HL-60/S4 (cell line): ENCODE measurements around the gene SNRPE.
"Not testable (repeated sequence)": the region's sequence is repeated elsewhere in the genome, so short reads cannot be mapped to it uniquely, and the experiment has no call there.

Experiments
- in situ Hi-C: fragments of 300-500 bp; cut with MboI; formaldehyde crosslinking; loops from 2 replicates; pipeline ENCODE4 v1.14.3; 2022; ENCODE audit warnings: low sequenced_read_pairs

Gene SNRPE

DNA sequence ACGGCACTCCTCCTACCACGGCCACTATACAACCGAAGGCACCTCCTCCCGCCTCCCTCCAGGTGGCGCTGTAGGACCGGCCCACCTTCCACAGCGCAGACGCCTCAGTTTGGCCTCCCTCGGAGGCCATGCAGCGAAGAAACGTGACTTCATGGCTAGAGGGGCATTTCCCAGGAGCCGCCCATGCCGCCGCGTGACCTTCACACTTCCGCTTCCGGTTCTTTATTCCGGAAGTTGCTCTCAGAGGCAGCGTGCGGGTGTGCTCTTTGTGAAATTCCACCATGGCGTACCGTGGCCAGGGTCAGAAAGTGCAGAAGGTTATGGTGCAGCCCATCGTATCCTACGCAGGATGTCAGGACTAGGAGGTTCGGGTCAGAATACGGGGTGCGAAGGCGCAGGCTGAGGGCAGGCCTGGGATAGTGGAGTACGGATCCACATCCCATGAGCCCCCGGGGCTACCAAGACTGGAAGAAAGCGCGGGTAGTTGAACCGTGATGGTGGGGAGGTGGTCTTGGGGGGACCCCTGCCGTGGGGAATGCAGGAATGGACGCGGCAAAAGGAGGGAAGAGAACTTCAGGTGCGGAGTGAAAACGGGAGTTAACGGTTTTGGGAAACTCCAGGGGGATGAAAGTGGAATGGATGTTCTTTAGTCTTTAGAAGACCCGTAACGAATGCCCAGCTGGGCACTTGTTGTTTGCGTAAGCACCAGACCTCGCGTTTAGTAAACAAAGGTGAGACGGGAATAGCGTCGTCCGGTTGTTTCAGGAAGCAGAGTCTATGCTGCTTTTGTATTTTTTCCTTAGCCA lies at the start of gene SNRPE:
TSS of gene SNRPE (plus strand) at position 221 of the 806 bp plus-strand sequence. CDS start at position 282, 61 bp downstream.
- in situ Hi-C loops = no loop called here

- in situ Hi-C loops = no loop called here
Measured at GRCh38 chr1:203813581-203814341, 47.6 kb upstream of the SNRPE start.

DNA sequence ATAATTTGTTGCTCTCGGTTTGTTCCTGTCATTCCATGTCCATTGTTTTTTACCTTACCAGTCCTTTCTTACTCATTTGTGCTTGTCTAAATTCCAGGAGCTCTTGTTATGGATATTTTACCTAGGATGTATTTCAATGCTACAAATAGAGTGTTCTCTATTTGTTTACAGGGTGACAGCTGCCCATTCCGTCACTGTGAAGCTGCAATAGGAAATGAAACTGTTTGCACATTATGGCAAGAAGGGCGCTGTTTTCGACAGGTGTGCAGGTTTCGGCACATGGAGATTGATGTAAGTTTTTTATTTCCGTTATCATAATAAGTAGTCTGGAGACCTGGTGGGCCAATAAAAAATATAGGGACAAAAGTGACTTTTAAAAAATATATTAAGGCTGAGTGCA lies 43.0 kb upstream of the SNRPE start:
- in situ Hi-C loops = no loop called here

DNA sequence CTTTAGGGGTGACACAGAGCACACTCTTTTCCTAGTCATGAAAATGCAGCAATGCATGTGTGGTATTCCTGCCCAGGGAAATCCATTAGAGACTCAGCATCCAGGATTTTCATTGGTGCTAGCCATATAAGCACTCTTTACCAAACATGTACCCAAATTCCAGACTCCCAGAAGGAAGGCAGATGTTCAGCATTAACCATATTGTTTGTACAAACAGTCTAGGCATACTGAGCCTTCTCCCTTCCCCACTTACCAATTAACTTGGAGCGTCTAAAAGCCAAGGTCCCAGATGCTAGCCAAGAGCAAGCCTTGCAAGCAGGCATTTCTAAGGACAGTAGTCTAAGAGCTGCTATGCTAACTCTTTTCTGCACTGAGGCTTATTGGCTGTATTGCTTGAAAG lies 38.1 kb upstream of the SNRPE start:
- in situ Hi-C loops = no loop called here

DNA sequence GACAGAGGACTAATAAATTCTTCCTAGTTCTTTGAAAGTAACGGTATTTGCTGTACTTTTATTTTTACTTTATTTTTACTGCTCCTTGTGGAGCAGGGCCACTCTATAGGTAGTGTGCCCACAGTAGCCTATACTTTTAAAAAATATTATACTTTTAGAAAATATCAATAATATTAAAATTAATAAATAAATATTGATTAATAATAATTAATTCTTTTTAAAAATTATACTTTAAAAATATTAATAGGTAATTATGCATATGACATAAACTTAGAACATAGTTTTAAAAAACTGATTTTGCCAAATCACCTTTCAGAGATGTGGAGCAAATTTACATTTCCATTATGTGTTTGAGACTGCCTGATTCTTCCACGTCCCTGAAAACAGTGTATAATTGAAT lies 35.2 kb upstream of the SNRPE start:
- in situ Hi-C loops = no loop called here

- in situ Hi-C loops = no loop called here
Measured at GRCh38 chr1:203828002-203828401, 33.4 kb upstream of the SNRPE start.

DNA sequence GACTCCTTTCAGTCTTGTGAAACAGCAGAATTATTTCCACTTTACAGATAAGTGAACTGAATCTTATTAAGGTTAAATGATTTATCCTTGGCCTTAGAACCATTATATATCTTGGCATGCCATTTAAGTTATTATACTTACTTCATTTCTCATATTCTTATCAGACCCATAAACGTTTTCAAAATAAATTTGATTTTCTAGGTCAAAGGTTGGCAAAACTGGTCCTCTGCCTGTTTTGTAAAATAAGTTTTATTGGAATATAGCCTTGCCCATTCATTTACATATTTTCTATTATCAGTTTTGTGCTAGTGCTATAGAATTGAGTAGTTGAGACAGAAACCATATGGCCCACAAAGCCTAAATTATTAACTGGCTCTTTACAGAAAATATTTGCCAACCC lies 32.9 kb upstream of the SNRPE start:
- in situ Hi-C loops = no loop called here

DNA sequence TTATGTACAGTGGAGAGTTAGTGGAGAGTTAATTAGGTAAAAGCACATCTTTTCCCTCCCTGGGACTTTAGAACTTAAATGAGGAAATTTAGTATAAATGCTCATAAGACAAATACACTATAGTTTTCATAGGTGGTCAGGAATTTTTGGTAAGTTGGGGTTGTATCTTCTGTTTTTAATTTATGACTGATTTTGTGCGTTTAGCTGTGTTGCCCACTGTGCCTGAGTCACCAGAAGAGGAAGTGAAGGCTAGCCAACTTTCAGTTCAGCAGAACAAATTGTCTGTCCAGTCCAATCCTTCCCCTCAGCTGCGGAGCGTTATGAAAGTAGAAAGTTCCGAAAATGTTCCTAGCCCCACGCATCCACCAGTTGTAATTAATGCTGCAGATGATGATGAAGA lies 32.2 kb upstream of the SNRPE start:
- in situ Hi-C loops = not testable (repeated sequence)

- in situ Hi-C loops = no loop called here
Measured at GRCh38 chr1:203835476-203835875, 25.9 kb upstream of the SNRPE start.

- in situ Hi-C loops = no loop called here
Measured at GRCh38 chr1:203839081-203839480, 22.3 kb upstream of the SNRPE start.

DNA sequence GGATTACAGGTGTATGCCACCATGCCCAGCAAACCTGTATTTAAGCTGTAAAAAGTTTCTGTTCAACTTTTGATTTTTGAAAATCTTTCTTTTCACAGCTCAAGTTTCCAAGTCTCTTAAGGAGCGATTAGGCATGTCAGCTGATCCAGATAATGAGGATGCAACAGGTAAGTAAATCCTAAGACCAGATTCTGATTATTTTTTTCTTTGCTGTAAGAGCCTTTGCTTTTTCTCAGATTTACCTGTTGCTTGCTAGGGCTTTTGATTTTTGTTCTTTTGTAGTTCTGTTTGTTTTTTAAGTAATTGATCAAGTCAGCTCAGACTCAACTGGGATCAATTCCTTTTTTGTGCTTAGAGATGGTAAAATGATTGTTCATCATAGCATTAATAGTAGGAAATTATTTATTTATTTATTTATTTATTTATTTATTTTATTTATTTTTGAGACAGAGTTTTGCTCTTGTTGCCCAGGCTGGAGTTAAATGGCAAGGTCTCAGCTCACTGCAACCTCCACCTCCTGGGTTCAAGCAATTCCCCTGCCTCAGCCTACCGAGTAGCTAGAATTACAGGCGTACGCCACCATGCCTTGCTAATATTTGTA lies 21.1 kb upstream of the SNRPE start:
- in situ Hi-C loops = no loop called here

- in situ Hi-C loops = no loop called here
Measured at GRCh38 chr1:203842559-203842876, 18.9 kb upstream of the SNRPE start.

- in situ Hi-C loops = no loop called here
Measured at GRCh38 chr1:203843435-203843834, 18.0 kb upstream of the SNRPE start.

- in situ Hi-C loops = not testable (repeated sequence)
Measured at GRCh38 chr1:203853112-203853511, 8.3 kb upstream of the SNRPE start.

DNA sequence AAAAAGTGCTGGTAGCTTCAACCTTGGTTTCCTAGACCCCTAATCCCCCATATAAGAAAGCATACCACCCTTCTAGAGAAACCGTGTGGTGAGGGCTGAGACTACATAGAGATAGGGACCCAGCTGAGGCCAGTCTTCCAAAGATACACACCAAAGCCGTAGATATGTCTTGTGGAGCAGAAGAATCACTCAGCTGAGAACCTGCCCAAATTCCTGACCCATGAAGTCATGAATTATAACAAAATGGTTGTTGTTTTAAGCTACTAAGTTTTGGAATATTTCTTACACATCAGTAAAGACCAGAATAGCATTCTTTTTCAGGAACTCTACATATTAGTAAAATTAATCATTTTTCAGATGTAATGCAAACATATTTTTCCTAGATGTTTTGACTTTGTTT lies 3.3 kb upstream of the SNRPE start:
- in situ Hi-C loops = no loop called here

DNA sequence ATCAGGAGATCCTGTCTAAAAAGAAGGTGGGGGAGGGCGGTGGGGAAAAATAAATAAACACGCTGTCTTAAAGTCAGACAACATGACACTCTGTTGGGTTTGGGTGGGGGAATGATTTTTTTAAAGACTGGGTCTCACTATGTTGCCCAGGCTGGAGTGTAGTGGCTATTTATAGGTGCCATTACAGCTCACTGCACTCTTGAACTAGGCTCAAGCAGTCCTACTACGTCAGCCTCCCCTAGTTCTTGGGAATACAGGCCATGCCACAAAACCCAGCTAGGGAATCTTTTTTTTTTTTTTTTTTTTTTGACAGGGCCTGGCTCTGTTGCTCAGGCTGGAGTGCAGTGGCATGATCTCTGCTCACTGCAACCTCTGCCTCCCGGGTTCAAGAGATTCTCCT lies 2.4 kb upstream of the SNRPE start:
- in situ Hi-C loops = no loop called here

DNA sequence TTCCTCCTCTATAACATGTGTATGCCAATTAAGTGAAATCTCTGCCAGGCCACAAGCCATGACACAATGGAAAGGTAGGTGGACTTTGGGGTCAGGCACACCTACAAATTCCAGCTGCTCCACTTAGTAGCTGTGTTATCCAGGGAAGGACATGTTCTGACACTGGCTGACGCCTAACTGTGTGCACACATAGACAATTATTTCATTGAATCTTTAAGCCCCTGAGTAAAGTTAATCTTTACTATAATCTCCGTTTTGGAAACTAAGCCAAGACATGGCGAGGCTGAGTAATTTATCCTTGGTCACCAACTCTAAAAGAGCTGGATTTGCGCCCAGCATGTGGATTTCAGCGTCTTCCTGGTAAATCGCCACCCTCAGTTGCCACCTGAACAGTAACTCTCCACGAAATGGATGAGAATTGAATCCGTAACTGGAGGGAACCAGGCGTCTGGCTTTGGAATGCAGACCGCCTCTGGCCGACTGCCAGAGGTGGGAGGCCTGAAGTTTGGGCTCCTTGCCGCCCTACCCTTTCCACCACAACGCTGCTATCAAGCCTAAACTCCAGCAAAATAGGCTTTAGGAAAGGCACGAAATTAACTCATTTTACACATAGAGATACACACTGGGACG lies 888 bp upstream of the SNRPE start:
- in situ Hi-C loops = no loop called here

DNA sequence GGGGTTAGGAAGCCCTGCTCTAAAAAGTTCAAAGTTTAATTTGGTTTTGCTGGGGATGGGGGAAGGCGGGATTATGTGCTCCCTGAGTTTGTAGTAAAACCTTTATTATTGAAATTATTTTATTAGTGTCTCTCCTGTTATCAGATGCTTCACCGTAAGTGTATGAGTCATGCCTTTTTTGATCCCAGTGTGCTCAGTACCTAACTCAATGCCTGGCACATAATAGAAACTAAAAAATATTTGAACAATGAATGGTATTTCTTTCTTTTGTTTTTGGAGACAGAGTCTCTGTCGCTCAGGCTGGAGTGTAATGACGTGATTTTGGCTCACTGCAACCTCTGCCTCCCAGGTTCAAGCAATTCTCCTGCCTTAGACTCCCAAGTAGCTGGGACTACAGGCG lies 6.4 kb downstream of the SNRPE start:
- in situ Hi-C loops = no loop called here

DNA sequence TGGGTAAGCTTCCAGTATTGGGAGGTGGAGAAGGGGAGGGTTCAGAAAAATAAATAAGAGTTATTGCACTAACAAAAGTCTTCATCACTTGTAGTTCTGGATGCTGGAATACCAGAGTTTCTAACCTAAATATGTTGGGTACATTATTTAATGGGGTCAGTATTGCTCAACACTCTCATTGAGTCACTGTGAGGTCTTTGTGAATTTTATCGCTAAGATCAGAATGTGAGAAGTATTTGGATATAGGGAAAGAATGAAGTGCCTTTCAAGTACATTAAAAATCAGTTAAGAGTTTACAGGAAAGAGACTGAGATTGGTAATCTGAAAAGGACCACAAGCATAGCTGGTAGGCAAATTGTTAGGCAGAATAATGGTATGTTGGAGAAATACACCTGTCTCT lies 8.8 kb downstream of the SNRPE start:
- in situ Hi-C loops = loop anchor here (5.0 kb wide), 1 partner anchor 257 kb away; no protein-coding TSS in a partner anchor

DNA sequence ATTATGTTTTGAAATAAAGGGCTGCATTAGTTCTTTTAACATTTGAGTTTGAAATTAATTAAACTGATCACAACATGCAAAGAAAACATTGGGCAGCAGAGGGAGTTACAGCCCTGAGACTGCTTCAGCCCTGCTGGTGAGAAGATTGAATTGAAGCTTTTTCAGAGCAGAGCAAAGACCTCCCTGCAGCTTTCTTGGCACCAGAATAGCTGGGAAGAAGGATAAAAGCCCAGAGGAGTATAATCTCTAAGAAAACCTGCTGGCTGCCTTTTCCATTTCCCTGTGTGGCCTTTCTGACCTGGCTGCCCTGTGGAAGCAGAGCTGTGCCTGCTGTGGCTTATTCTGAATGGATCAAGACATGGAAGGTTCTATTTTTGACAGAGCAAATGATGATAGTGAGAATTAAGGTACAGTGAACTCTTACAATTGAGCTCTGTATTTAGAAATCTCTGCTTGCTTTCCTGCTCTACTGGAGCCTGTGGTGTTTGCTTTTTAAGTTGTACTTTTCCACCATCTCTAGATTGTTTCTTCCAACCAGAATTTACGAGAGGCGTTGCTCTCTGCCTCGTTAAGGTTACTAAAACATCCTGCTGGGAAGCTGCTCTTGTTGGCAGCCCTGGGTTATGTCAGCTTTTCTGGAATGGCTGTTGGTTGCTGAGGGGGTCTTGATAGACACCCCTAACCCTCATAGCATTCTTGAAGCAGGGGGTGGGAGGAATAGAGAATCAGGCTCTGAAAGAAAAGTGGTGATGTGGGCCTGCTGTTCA lies 9.9 kb downstream of the SNRPE start:
- in situ Hi-C loops = loop anchor here (5.0 kb wide), 1 partner anchor 256 kb away; no protein-coding TSS in a partner anchor

DNA sequence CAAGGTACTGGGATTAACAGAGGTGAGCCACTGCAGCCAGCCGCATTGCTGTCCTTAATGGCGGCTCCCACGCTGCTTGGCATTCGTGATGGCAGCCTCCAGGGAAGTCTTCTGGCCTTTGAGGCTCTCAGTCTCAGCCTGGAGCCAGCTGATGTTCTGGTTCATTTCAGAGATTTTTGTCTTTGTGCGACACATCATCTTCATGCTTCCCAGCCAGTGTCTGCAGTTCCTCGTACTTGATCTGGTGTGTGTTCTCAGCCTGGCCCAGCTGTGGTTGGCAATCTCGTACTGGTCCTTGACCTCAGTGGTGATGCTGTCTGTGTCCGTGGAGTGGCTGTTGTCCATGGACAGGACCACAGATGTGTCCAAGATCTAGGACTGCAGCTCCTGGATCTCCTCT lies 11.7 kb downstream of the SNRPE start:
- in situ Hi-C loops = loop anchor here (5.0 kb wide), 1 partner anchor 254 kb away; no protein-coding TSS in a partner anchor
